IPS DF 6.9 (cell line): ENCODE results near the gene N4BP2.

Experiments used
- DNase-seq: peaks from one replicate; pipeline ENCODE4 v3.0.0-alpha.2; 2013; ENCODE audit warnings: low read depth, low spot score
- H3K27ac ChIP-seq: one replicate; pipeline ENCODE4 v1.5.1; 2013; ENCODE audit warnings: low read length, control low read depth
- H3K27me3 ChIP-seq: 2 replicates; pipeline ENCODE4 v1.6.1; 2013; ENCODE audit warnings: mild to moderate bottlenecking, low read length; ENCODE audit not compliant: control insufficient read depth, insufficient read depth
- H3K36me3 ChIP-seq: 2 replicates; pipeline ENCODE4 v1.6.1; 2013; ENCODE audit warnings: low read length; ENCODE audit not compliant: control insufficient read depth, insufficient read depth
- H3K4me1 ChIP-seq: 2 replicates; pipeline ENCODE4 v1.6.1; 2013; ENCODE audit warnings: low read length; ENCODE audit not compliant: control insufficient read depth, insufficient read depth
- H3K4me3 ChIP-seq: 2 replicates; pipeline ENCODE4 v1.5.1; 2013; ENCODE audit warnings: mild to moderate bottlenecking, low read length
- H3K9me3 ChIP-seq: 2 replicates; pipeline ENCODE4 v1.6.1; 2013; ENCODE audit warnings: low read length, inconsistent platforms; ENCODE audit not compliant: control insufficient read depth, insufficient read depth
- WGBS: extraction: QIAGEN DNeasy Blood & Tissue Kit; methylation state at CpG from one replicate; pipeline ENCODE4 v1.1.7; 2013; ENCODE audit warnings: mixed read lengths, missing lambda C conversion rate; ENCODE audit not compliant: insufficient read length, insufficient coverage; 5-methylcytosine and 5-hydroxymethylcytosine counted together

Gene N4BP2

DNA sequence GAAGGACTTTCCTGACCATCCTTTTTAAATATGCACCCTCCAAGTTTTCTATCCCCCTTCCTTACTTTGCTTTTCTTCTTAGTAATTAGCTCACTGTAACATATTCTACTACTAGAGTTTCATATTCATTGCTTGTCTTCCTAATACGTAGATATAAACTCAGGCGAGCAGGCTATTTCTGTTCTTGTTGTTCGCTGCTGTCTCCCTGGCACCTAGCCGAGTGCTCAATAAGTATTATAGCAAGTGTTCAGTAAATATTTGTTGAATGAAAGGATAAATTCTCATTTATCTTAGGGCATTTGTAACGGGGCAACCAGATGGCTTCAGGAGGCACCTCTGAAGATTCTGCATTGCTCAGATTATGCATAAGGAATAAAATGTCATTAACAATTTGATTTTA, 133.4 kb downstream of the N4BP2 start:
- H3K36me3 ChIP-seq = no peaks in the 10 kb centered on the region
- H3K4me3 ChIP-seq = no peak overlapping the region
- no peaks in the 10 kb centered on the region for H3K9me3 ChIP-seq
- peaks cover 7% of the 10 kb centered on the region for H3K4me1 ChIP-seq
- WGBS = no CpG with 5 or more reads among the region's 5 CpGs
- H3K27ac ChIP-seq = no peak overlapping the region
- no peaks in the 10 kb centered on the region for H3K27me3 ChIP-seq
- DNase-seq = no peak

DNA sequence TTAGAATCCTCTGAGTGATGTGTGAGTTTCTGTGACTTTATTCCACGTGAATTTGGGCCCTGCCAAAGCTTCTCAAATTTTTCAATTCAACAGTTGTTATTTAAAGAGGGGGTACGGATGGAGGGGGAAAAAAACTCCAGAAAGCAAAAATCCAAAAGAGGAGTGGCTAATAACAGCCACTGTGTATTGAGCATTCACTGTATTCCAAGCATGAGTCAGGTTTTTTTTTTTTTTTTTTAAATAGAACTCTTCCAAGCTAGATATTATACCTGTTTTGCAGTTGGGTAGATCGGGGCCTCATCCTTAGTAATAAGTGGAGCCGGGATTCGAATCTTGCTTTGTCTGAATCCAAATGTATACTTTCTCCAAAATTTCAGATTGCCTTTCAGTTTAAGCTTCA, 133.8 kb downstream of the N4BP2 start:
- no peak overlapping the region for H3K27ac ChIP-seq
- no peak overlapping the region for H3K4me3 ChIP-seq
- no CpG with 5 or more reads among the region's 5 CpGs for WGBS
- DNase-seq = no peak
- no peaks in the 10 kb centered on the region for H3K27me3 ChIP-seq
- no peaks in the 10 kb centered on the region for H3K9me3 ChIP-seq
- H3K4me1 ChIP-seq = peaks cover 7% of the 10 kb centered on the region
- no peaks in the 10 kb centered on the region for H3K36me3 ChIP-seq

DNA sequence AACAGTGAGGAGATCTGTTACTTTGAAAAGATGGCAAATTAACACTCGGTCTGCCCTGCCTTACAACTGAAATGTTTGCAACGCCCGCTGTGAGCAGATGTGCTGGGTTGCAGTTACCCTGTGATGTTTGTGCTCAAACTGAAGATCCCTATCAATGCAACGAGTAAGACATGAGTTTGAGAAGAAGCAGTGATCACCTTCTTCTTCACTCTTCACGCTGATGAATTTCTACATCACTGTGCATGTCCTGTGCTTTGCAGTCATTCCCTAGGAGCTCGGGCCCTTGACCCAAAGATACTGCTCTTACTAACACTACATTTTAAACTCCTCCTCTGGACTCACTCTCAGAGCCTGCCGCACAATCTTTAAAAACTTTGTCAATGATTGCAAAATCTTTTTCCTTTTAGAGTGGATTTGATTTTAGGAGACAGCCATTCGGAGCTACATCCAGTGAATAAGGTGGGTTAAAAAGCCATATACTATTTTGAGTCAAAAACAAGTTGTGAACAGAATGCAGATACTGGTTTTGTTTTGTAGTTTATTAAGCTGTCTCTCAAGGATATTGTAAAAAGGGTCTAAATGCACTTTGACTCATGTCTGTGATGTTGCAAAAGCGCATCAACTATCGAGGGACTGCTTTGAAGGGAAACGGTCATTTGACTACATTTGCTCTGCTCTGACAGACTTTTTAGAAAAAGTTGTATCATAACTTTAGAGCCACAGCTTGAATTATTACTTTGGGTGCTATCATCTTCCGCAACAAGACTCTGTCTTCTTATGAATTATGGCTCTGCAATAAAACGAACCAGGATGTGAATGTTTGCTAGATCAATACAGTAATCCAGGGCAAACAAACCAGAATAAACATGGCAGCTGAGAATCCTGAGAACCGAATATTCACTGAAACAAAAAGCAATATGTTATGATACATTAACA, 134.5 kb downstream of the N4BP2 start:
- H3K27ac ChIP-seq = no peak overlapping the region
- no peaks in the 10 kb centered on the region for H3K27me3 ChIP-seq
- H3K4me1 ChIP-seq = peaks cover 7% of the 10 kb centered on the region
- H3K4me3 ChIP-seq = no peak overlapping the region
- WGBS = no CpG with 5 or more reads among the region's 14 CpGs
- H3K9me3 ChIP-seq = no peaks in the 10 kb centered on the region
- H3K36me3 ChIP-seq = no peaks in the 10 kb centered on the region
- DNase-seq = no peak

DNA sequence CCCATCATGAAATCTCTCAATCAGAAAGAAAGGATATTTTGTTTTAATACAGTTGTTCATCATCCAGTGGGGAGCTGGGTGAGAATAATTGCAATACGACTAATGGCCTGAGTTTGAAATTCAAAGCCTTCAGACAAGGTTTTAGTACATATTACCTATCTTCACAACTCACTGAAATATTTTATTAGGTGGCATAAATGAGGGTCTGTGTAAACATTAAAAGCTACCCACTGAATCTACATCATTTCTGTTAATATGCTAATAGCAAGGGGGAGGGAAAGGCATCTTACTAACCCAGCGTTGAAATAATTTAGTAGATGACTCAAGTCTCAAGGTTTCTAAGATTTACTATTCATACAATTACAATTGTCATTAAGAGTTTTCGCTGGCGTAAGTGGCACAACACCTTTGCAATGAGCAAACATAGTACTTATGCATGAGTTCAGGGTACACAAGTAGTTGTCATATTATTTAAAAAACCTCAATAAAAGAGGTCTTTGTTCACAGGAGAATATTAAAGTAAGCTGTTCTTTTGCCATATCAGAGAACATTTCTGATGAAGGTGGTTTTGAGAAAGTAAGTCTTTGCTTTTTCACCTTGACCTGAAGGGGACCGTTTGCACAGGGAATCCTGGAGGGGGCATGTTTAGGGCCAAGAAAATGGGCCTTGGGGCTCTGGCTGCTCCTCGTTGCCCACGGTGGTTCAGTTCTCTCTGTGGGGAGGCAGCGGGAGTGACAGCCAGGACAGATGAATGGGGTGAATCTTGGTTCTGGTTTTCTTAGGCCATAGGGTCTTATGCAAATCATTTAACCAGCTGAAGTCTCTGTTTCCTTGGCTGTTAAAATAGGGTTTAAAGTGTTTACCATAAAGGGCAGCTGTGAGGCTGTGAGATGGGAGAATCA, 135.7 kb downstream of the N4BP2 start:
- no peak for DNase-seq
- H3K4me3 ChIP-seq = no peak overlapping the region
- H3K4me1 ChIP-seq = peaks cover 7% of the 10 kb centered on the region
- no peak overlapping the region for H3K27ac ChIP-seq
- no peaks in the 10 kb centered on the region for H3K36me3 ChIP-seq
- no CpG with 5 or more reads among the region's 8 CpGs for WGBS
- no peaks in the 10 kb centered on the region for H3K27me3 ChIP-seq
- no peaks in the 10 kb centered on the region for H3K9me3 ChIP-seq

DNA sequence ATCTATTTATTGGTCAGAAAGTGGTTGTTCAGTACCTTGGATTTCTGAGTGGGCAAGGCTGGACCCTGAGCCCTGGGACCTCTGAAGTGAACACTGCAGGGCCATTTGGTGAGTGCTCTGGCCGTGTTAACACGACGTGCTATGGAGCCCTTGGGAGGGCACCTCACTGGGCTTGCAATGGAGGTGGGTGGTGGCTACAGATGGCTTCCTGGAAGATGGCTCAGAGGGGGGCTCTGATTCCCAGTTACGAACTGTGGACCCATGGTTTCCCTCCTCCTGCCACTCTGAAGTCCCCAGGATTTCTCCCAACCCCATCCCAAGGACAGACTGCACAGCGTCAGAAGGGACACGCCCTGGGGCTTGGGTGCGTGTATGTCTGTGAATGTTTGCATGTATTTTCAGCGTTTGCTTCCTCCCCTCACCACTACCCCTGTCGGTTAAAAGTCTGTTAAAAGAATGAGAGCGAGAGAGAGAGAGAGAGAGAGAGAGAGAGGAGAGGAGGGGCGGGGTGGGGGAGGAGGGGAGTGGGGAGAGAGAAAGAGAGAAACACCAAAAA, 136.4 kb downstream of the N4BP2 start:
- WGBS = no CpG with 5 or more reads among the region's 11 CpGs
- H3K27ac ChIP-seq = no peak overlapping the region

DNA sequence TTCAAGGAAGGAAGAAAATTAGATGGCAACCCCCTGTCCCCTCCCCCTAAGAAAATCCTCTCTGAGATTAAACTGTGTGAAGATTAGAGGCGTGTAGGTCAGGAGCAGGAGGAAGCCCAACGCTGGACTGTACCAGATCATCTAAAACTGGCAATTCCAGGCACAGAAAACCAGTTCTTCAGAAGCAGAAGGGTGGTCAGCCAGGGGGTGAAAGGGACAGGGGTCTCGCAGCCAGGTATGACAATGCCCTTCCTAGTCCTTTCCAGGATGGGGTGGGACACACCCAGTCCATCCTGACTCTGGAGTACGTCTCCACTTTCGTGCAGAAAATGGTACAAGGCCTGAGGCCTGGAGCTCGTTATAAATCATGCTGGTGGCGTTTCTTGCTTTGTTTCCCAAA, 136.9 kb downstream of the N4BP2 start:
- H3K4me3 ChIP-seq = no peak overlapping the region
- H3K9me3 ChIP-seq = no peaks in the 10 kb centered on the region
- WGBS = no CpG with 5 or more reads among the region's 7 CpGs
- H3K4me1 ChIP-seq = peaks cover 7% of the 10 kb centered on the region
- no peak for DNase-seq
- H3K27ac ChIP-seq = no peak overlapping the region
- H3K36me3 ChIP-seq = no peaks in the 10 kb centered on the region
- no peaks in the 10 kb centered on the region for H3K27me3 ChIP-seq

More for the DNA sequence above, 136.4 kb downstream of the N4BP2 start:
- DNase-seq = no peak
- peaks cover 7% of the 10 kb centered on the region for H3K4me1 ChIP-seq
- no peaks in the 10 kb centered on the region for H3K36me3 ChIP-seq
- H3K27me3 ChIP-seq = no peaks in the 10 kb centered on the region
- no peak overlapping the region for H3K4me3 ChIP-seq
- no peaks in the 10 kb centered on the region for H3K9me3 ChIP-seq

DNA sequence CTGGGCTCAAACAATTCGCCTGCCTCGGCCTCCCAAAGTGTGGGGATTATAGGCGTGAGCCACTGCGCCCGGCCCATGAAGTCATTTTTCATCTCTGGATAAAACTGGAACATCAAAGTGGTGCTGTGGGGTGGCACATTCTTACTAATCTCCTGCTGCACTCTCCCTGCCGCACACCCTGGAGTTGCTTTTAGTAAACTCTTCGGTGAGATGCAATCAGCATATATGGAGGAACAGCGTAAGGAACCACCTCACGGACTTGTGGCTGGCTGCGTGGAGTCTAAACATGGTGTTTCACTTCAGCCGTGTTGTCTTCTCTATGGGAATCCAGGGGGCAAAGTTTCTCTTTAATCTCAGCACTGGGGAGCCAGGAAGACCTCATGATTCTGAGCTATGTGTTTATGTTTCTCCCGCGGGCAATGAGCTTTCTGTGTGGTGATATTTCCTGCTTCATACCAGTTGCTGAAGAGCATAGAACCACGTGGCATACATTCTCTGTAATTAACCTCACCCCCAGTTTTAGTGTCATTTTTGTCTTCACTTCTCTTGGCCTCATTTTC, 138.0 kb downstream of the N4BP2 start:
- DNase-seq = no peak
- Histone ChIP-seq H3K9me3 (no peaks in the 10 kb centered on the region), H3K27ac (no peak overlapping the region), H3K36me3 (no peaks in the 10 kb centered on the region), H3K4me1 (peaks cover 7% of the 10 kb centered on the region), H3K27me3 (no peaks in the 10 kb centered on the region), H3K4me3 (no peak overlapping the region)
- WGBS = no CpG with 5 or more reads among the region's 14 CpGs

DNA sequence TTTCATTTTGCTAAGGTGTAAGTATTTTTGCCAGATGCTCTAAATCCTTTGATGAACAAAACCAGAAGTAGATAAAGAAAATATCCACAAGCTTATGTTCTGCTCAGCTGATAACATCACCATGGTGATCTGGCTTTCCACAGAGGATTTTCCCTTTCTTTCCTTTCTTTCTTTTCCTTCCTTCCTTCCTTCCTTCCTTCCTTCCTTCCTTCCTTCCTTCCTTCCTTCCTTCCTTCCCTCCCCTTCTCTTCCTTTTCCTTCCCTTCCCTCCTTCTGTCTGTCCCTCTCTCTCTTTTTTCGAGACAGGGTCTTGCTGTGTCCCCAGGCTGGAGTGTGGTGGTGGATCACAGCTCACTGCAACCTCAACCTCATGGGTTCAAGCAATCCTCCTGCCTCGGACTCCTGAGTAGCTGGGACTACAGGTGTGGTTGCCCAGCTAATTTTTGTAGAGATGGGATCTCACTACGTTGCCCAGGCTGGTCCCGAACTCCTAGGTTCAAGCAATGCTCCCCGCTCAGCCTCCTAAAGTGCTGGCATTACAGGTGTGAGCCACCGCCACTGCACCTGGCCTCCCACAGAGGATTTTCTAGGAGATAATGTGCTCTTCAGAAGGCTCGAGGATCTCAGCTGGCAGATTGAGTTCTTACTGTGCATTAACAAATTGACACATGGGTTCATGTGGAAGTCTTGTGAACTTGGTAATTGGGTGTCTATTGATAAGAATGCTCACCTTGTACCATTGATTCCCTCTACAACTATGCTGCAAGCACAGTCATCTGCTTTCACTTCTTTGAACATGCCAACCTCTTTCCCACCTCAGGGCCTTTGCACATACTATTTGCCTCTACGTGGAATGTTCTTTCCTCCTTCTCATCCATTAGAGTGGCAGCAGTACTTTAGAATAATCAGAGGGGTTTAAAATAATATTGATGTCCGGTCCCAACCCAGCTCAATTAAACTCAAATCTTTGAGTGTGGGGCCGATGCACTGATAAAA, 138.8 kb downstream of the N4BP2 start:
- H3K4me3 ChIP-seq = no peak overlapping the region
- no peak overlapping the region for H3K27ac ChIP-seq
- H3K9me3 ChIP-seq = no peaks in the 10 kb centered on the region
- H3K36me3 ChIP-seq = no peaks in the 10 kb centered on the region
- peaks cover 8% of the 10 kb centered on the region for H3K4me1 ChIP-seq
- no peaks in the 10 kb centered on the region for H3K27me3 ChIP-seq
- no peak for DNase-seq
- WGBS = no CpG with 5 or more reads among the region's 10 CpGs

DNA sequence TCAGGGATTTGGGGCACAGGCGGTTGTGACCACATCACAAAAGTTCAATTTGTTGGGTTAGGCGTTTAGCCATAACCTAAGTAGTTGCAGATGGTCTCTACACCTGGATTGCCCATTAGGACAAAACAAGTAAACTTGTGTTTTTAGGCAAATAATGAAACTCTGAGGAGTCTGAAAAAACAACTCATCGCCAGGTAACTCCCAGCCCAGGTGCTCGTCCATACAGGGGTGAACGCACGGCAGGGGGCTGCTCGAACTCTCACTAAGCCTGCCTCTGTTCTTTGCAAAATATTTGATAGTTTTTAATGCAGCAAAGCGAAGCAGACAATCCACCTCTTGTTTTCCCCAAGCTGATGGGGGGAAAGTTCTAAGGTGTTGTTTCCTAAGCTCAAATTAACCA, 139.6 kb downstream of the N4BP2 start:
- H3K4me1 ChIP-seq = peaks cover 8% of the 10 kb centered on the region
- H3K27ac ChIP-seq = no peak overlapping the region
- no peaks in the 10 kb centered on the region for H3K9me3 ChIP-seq
- no peak for DNase-seq
- no peaks in the 10 kb centered on the region for H3K27me3 ChIP-seq
- no peak overlapping the region for H3K4me3 ChIP-seq
- no peaks in the 10 kb centered on the region for H3K36me3 ChIP-seq
- WGBS = no CpG with 5 or more reads among the region's 8 CpGs
